ENCODE results near the gene GNRHR.
A peak's percentile ranks its signal among the peaks of the same experiment; 100 is the strongest.
"Not testable (repeated sequence)": the region's sequence is repeated elsewhere in the genome, so short reads cannot be mapped to it uniquely, and the experiment has no call there.

Gene GNRHR

DNA sequence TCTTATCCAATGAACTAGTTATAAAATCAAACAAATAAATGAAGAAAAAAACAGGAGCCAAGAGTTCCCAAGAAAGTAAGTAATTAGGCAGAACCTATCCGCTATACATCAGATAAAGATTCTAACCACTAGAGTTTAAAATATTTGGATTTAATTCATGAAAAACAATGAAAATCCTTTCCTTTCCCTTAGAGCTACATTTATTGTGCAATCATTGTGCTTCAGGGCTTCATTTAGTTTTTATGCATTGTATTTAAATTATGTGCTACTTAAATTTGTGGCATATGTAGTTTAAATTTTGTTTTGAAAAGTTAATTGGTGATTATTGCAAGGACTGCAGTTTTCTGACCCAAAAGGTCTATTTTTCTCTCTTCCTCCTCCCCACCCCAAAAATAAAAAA, 17.9 kb downstream of the GNRHR start:
- TF ChIP-seq, protein P1, sequence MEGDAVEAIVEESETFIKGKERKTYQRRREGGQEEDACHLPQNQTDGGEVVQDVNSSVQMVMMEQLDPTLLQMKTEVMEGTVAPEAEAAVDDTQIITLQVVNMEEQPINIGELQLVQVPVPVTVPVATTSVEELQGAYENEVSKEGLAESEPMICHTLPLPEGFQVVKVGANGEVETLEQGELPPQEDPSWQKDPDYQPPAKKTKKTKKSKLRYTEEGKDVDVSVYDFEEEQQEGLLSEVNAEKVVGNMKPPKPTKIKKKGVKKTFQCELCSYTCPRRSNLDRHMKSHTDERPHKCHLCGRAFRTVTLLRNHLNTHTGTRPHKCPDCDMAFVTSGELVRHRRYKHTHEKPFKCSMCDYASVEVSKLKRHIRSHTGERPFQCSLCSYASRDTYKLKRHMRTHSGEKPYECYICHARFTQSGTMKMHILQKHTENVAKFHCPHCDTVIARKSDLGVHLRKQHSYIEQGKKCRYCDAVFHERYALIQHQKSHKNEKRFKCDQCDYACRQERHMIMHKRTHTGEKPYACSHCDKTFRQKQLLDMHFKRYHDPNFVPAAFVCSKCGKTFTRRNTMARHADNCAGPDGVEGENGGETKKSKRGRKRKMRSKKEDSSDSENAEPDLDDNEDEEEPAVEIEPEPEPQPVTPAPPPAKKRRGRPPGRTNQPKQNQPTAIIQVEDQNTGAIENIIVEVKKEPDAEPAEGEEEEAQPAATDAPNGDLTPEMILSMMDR (IDR thresholded peaks at IDR 0.05; ENCODE audit: low read depth, low read length): no peak
- H3K4me3 ChIP-seq (ENCODE audit: low read depth, low read length): no peak overlapping the region
- in situ Hi-C loops (cut with HindIII; ENCODE audit: low sequenced_read_pairs): no loop called here
- DNase-seq (ENCODE audit: low read depth, low spot score): no peak

DNA sequence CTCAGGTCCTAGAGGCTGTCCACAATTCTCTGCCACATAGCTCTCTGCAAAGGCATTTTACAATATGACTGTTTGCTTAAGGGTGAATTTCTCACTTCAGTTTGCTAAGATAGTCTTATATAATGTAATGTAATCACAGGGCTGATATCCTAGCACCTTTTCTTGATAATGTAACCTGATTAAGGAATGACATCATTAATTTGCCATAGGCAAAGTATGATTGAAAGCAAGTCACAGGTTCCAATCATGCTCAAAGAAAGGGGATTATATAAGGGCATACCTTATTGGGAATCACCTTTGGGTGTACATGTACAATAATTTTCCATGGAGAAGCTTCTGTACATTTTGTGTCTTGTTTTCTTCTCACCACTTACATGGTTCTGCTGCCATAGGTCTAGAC, 18.9 kb downstream of the GNRHR start:
- H3K4me3 ChIP-seq (ENCODE audit: low read depth, low read length): no peak overlapping the region
- no peak for DNase-seq (ENCODE audit: low read depth, low spot score)
- TF ChIP-seq, protein P1 (IDR thresholded peaks at IDR 0.05; ENCODE audit: low read depth, low read length): no peak
- in situ Hi-C loops (cut with HindIII; ENCODE audit: low sequenced_read_pairs): no loop called here

DNA sequence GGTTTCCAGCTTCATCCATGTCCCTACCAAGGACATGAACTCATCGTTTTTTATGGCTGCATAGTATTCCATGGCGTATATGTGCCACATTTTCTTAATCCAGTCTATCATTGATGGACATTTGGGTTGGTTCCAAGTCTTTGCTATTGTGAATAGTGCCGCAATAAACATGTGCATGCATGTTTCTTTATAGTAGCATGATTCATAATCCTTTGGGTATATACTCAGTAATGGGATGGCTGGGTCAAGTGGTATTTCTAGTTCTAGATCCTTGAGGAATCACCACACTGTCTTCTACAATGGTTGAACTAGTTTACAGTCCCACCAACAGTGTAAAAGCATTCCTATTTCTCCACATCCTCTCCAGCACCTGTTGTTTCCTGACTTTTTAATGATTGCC, 23.7 kb downstream of the GNRHR start:
- in situ Hi-C loops (cut with HindIII; ENCODE audit: low sequenced_read_pairs); H3K4me3 ChIP-seq (ENCODE audit: low read depth, low read length); DNase-seq (ENCODE audit: low read depth, low spot score): not testable (repeated sequence)

DNA sequence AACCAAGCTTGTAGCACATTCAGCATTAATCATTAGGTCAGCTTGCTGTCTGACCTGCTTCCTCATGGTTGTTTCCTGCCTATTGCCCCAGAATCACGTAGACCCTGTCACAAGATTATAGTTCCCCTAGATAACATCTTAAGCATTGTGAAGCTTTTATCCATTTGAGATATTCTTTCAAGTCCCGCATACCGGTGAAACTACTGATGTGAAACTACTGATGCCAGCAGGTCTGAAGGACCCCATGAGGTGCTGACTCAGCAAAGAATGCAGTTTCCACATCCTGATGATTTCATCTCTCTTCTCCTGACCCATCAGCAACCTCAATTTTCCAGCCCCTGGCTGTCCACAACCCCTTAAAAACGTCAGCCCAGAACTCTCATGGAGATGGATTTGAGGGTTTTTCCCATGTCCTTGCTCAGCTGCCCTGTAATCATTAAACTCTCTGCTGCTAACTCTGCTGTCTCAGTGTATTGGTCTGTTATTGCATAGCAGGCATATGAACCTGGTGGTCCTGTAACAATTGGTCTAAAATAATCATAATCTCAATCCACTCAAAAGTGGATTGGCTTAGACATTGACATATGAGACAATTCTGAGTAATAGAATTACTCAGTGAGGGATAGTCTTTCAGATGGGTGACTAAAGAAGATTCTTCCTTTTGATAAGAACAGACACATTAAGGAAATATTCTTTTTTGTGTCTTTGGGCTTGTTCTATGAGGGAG, 26.9 kb downstream of the GNRHR start:
- peak; percentile 79 for DNase-seq (ENCODE audit: low read depth, low spot score)
- in situ Hi-C loops (cut with HindIII; ENCODE audit: low sequenced_read_pairs): no loop called here
- TF ChIP-seq, protein P1 (IDR thresholded peaks at IDR 0.05; ENCODE audit: low read depth, low read length): no peak
- no peak overlapping the region for H3K4me3 ChIP-seq (ENCODE audit: low read depth, low read length)

DNA sequence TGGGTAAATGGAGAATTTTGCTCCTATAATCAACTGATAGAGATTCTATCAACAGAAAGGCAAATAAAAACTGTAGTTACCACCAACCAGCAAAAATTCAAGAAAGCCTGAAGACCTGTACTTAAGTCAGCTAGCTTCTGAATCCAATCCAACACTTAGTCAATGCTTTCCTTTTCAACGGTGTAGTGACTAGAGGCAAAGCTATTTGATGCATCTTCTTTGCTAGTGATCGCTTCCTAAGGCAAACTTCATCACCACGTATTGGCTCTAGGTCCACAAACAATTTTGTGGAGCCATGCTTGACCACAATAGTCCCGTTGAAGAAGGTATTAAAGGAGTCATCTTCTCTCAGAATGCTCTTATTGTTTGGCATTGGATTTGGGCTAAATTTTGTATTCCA, 28.2 kb downstream of the GNRHR start:
- no peak overlapping the region for H3K4me3 ChIP-seq (ENCODE audit: low read depth, low read length)
- in situ Hi-C loops (cut with HindIII; ENCODE audit: low sequenced_read_pairs): no loop called here
- TF ChIP-seq, protein P1 (IDR thresholded peaks at IDR 0.05; ENCODE audit: low read depth, low read length): no peak
- DNase-seq (ENCODE audit: low read depth, low spot score): peak; percentile 67

DNA sequence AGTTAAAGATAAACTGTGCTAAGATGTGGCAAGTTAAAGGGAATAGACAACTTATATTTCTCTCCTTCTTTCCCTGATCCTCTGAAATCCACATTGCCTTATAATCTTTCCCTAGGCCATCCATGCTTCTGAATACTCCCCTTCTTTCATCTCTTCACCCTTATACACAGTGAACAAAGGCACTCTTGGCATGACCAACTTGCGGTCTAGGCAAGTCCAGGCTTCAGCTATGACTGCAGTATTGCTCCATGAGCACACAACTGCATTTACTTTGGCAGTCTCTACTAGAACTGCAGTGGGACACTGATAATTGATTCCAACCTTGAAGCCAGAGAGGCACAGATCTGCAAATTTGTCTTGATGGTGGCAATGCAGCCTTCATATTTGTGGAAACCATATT, 29.1 kb downstream of the GNRHR start:
- in situ Hi-C loops (cut with HindIII; ENCODE audit: low sequenced_read_pairs): no loop called here
- TF ChIP-seq, protein P1 (IDR thresholded peaks at IDR 0.05; ENCODE audit: low read depth, low read length): no peak
- peak; percentile 32 for DNase-seq (ENCODE audit: low read depth, low spot score)
- no peak overlapping the region for H3K4me3 ChIP-seq (ENCODE audit: low read depth, low read length)

DNA sequence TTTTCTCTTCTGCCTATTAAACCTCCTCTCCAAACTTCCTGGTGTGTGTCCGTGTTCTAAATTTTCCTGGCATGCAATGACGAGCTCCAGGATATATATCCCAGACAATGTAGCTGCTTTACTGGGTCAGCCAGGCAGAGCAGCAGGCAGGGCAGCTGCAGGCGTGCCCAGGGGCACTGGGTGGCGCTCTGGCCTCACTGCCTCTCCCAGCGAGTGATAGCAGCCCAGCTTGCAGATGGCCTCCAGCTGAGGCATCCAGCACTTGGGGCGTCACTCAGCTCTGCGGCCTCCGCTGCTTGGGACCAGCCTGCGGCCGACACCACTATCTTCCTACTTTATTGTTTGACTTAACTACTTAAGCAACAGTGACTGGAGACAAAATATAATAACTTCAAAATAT, 30.2 kb downstream of the GNRHR start:
- DNase-seq (ENCODE audit: low read depth, low spot score): no peak
- TF ChIP-seq, protein P1 (IDR thresholded peaks at IDR 0.05; ENCODE audit: low read depth, low read length): no peak
- H3K4me3 ChIP-seq (ENCODE audit: low read depth, low read length): no peak overlapping the region
- in situ Hi-C loops (cut with HindIII; ENCODE audit: low sequenced_read_pairs): no loop called here

All from astrocyte of the spinal cord (primary cell).